ENCODE results near the gene PRAMEF4. TPM values are rescaled to one million over a fixed set of nuclear protein-coding genes. Genes with fewer than 3 reads are reported as not detected.

PRAMEF4 gene
- total RNA-seq: not detected in 2 replicates

DNA sequence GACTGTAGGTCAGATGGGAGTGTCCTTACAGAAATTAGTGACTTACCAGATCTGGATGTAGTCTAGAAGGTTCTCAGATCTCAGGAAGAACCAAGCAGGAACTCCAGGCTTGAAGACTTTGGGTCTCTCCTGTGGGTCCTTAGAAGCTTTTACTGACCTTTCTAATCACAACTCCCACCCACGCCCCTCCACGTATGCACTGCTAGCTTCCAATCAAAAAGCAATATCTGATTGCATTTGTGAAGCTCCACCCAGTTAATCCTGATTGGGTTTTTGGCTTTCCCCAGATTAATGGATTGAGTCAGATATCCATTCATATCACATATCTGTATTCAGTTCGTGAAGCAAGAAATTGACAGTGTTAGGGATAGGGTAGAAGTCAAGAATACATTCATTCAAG is at the start of gene PRAMEF4:
PRAMEF4 (minus strand) TSS at position 101 of the 400 bp plus-strand sequence. CDS start 2,807 bp downstream, outside the sequence.

DNA sequence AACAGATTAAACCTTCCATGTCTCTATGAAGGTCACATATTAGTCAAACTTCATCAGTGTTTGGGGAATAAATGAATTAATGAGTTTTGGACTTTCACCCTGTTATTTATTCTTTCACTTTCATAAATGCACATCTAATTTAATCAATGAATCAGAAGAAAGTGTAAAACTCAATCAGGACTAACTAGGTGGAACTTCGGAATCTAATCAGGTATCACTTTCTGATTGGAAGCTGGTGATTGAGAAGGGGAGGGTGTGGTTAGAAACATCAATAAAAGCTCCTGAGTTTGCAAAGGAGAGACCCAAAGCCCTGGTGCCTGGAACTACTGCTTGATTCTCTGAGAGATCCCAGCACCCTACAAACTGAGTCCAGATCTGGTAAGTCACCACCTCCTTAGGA is 30.3 kb upstream of the PRAMEF4 start, which contains the start of gene PRAMEF7:
PRAMEF7 (plus strand) TSS at position 301 of the 400 bp plus-strand sequence. CDS start 1,083 bp downstream, outside the sequence.

DNA sequence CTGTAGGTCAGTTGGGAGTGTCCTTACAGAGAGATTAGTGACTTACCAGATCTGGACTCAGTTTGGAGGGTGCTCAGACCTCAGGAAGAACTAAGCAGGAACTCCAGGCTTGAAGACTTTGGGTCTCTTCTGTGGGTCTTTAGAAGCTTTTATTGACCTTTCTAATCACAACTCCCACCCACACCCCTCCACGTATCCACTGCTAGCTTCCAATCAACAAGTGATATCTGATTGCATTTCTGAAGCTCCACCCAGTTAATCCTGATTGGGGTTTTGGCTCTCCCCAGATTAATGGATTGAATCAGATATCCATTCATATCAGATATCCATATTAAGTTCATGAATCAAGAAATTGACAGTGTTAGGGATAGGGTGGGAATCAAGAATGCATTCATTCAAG is 12.2 kb upstream of the PRAMEF4 start, which contains the start of gene PRAMEF10:
PRAMEF10 (minus strand) TSS at position 101 of the 400 bp plus-strand sequence. CDS start 2,423 bp downstream, outside the sequence.

DNA sequence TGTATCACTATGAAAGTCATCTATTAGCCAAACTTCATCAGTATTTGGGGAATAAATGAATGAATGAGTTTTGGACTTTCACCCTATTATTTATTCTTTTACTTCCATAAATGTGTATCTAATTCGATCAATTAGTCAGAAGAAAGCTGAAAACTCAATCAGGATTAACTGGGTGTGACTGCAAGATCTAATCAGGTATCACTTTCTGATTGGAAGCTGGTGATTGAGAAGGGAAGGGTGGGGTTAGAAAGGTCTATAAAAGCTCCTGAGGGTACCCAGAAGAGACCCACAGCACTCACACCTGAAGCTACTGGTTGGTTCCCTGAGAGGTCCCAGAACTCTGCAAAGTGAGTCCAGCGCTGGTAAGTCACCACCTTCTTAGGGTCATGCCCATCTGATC is 29.2 kb downstream of the PRAMEF4 start, which contains the start of gene PRAMEF2:
PRAMEF2 (plus strand) TSS at position 301 of the 400 bp plus-strand sequence. CDS start 1,924 bp downstream, outside the sequence.

DNA sequence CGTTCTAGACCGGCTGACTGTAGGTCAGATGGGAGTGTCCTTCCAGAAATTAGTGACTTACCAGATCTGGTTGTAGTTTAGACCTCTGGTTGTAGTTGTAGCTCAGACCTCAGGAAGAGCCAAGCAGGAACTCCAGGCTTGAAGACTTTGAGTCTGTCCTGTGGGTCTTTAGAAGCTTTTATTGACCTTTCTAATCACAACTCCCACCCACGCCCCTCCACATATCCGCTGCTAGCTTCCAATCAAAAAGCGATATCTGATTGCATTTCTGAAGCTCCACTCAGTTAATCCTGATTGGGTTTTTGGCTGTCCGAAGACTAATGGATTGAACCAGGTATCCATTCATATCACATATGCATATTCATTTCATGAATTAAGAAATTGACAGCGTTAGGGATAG is 37.4 kb downstream of the PRAMEF4 start, which contains the start of gene HNRNPCL1:
HNRNPCL1 (minus strand) TSS at position 101 of the 400 bp plus-strand sequence. CDS start 431 bp downstream, outside the sequence.

DNA sequence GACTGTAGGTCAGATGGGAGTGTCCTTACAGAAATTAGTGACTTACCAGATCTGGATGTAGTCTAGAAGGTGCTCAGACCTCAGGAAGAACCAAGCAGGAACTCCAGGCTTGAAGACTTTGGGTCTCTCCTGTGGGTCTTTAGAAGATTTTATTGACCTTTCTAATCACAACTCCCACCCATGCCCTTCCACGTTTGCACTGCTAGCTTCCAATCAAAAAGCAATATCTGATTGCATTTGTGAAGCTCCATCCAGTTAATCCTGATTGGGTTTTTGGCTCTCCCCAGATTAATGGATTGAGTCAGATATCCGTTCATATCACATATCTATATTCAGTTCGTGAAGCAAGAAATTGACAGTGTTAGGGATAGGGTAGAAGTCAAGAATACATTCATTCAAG is 54.7 kb downstream of the PRAMEF4 start, which contains the start of gene PRAMEF11:
PRAMEF11 (minus strand) TSS at position 101 of the 400 bp plus-strand sequence. CDS start 2,621 bp downstream, outside the sequence.

Other genes starting within 250 kb of the PRAMEF4 start
- under 0.01 and 0.83 TPM in 2 replicates for gene AADACL4, start 242.1 kb downstream of the PRAMEF4 start, total RNA-seq
- gene AADACL3, start 170.1 kb downstream of the PRAMEF4 start, total RNA-seq: not detected in 2 replicates
- gene CFAP107, start 140.0 kb downstream of the PRAMEF4 start, total RNA-seq: not detected in 2 replicates
- gene PRAMEF12, start 112.5 kb downstream of the PRAMEF4 start, total RNA-seq: not detected in 2 replicates
- not detected in 2 replicates for gene PRAMEF1, start 94.8 kb downstream of the PRAMEF4 start, total RNA-seq
- not detected in 2 replicates for gene PRAMEF11, start 54.8 kb downstream of the PRAMEF4 start, total RNA-seq
- gene HNRNPCL1, start 37.5 kb downstream of the PRAMEF4 start, total RNA-seq: not detected in 2 replicates
- gene PRAMEF2, start 29.1 kb downstream of the PRAMEF4 start, total RNA-seq: not detected in 2 replicates
- gene PRAMEF10, start 12.1 kb upstream of the PRAMEF4 start, total RNA-seq: not detected in 2 replicates
- not detected in 2 replicates for gene PRAMEF7, start 30.4 kb upstream of the PRAMEF4 start, total RNA-seq
- gene PRAMEF6, start 61.4 kb upstream of the PRAMEF4 start, total RNA-seq: not detected in 2 replicates
- gene PRAMEF27, start 170.4 kb upstream of the PRAMEF4 start, total RNA-seq: not detected in 2 replicates
- gene HNRNPCL3, start 174.6 kb upstream of the PRAMEF4 start, total RNA-seq: not detected in 2 replicates
- not detected in 2 replicates for gene PRAMEF25, start 184.6 kb upstream of the PRAMEF4 start, total RNA-seq
- not detected in 2 replicates for gene HNRNPCL2, start 230.7 kb upstream of the PRAMEF4 start, total RNA-seq